ENCODE data around the gene CAMTA1.

Gene CAMTA1

GRCh38 chr1:7541629-7542028, 756.4 kb downstream of the CAMTA1 start:
- H3K4me3 ChIP-seq (ENCODE audit: insufficient read depth, low read length, poor library complexity, severe bottlenecking): no peak overlapping the region
- no peak overlapping the region for H3K27ac ChIP-seq (ENCODE audit: low read depth, low read length)
- no peaks in the 10 kb centered on the region for H4K20me1 ChIP-seq (ENCODE audit: low read depth, low read length)
- no peak overlapping the region for H3K4me2 ChIP-seq (ENCODE audit: low read depth, low read length, poor library complexity, severe bottlenecking)
- no peak overlapping the region for H2AFZ ChIP-seq (ENCODE audit: low read depth, low read length, severe bottlenecking)
- no peaks in the 10 kb centered on the region for H3F3A ChIP-seq (ENCODE audit: insufficient read depth)
- H3K79me2 ChIP-seq (ENCODE audit: insufficient read depth, low read length): no peaks in the 10 kb centered on the region
- no peaks in the 10 kb centered on the region for H3K9me3 ChIP-seq (ENCODE audit: insufficient read depth, low read length)
- H3K27me3 ChIP-seq (ENCODE audit: low read length): no peaks in the 10 kb centered on the region
- TF ChIP-seq, protein P1, sequence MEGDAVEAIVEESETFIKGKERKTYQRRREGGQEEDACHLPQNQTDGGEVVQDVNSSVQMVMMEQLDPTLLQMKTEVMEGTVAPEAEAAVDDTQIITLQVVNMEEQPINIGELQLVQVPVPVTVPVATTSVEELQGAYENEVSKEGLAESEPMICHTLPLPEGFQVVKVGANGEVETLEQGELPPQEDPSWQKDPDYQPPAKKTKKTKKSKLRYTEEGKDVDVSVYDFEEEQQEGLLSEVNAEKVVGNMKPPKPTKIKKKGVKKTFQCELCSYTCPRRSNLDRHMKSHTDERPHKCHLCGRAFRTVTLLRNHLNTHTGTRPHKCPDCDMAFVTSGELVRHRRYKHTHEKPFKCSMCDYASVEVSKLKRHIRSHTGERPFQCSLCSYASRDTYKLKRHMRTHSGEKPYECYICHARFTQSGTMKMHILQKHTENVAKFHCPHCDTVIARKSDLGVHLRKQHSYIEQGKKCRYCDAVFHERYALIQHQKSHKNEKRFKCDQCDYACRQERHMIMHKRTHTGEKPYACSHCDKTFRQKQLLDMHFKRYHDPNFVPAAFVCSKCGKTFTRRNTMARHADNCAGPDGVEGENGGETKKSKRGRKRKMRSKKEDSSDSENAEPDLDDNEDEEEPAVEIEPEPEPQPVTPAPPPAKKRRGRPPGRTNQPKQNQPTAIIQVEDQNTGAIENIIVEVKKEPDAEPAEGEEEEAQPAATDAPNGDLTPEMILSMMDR (IDR thresholded peaks at IDR 0.05; ENCODE audit: insufficient read depth, low read length, poor library complexity, severe bottlenecking): no peak
- TF ChIP-seq EZH2phosphoT487 (conservative IDR thresholded peaks at IDR 0.05; ENCODE audit: low read length): no peak
- no peaks in the 10 kb centered on the region for H3K36me3 ChIP-seq (ENCODE audit: low read length)
- no peak overlapping the region for H3K9ac ChIP-seq (ENCODE audit: low read length)
- H3K9me2 ChIP-seq (replicated peaks; ENCODE audit: insufficient read depth, low read length): no peaks in the 10 kb centered on the region

- no peaks in the 10 kb centered on the region for H3K36me3 ChIP-seq (ENCODE audit: low read length)
- no peak overlapping the region for H3K4me2 ChIP-seq (ENCODE audit: low read depth, low read length, poor library complexity, severe bottlenecking)
- TF ChIP-seq, protein P1 (IDR thresholded peaks at IDR 0.05; ENCODE audit: insufficient read depth, low read length, poor library complexity, severe bottlenecking): no peak
- no peak for TF ChIP-seq EZH2phosphoT487 (conservative IDR thresholded peaks at IDR 0.05; ENCODE audit: low read length)
- no peaks in the 10 kb centered on the region for H4K20me1 ChIP-seq (ENCODE audit: low read depth, low read length)
- no peak overlapping the region for H3K4me3 ChIP-seq (ENCODE audit: insufficient read depth, low read length, poor library complexity, severe bottlenecking)
- H2AFZ ChIP-seq (ENCODE audit: low read depth, low read length, severe bottlenecking): no peak overlapping the region
- no peaks in the 10 kb centered on the region for H3K27me3 ChIP-seq (ENCODE audit: low read length)
- H3F3A ChIP-seq (ENCODE audit: insufficient read depth): no peaks in the 10 kb centered on the region
- no peak overlapping the region for H3K9ac ChIP-seq (ENCODE audit: low read length)
- no peaks in the 10 kb centered on the region for H3K9me3 ChIP-seq (ENCODE audit: insufficient read depth, low read length)
- no peak overlapping the region for H3K27ac ChIP-seq (ENCODE audit: low read depth, low read length)
- no peaks in the 10 kb centered on the region for H3K79me2 ChIP-seq (ENCODE audit: insufficient read depth, low read length)
- no peaks in the 10 kb centered on the region for H3K9me2 ChIP-seq (replicated peaks; ENCODE audit: insufficient read depth, low read length)
Measured at GRCh38 chr1:7543718-7544090, 758.5 kb downstream of the CAMTA1 start.

- Histone ChIP-seq H3K9me2 (replicated peaks; ENCODE audit: insufficient read depth, low read length) (no peaks in the 10 kb centered on the region), H3K4me2 (ENCODE audit: low read depth, low read length, poor library complexity, severe bottlenecking) (no peak overlapping the region), H3F3A (ENCODE audit: insufficient read depth) (no peaks in the 10 kb centered on the region), H3K9ac (ENCODE audit: low read length) (no peak overlapping the region), H3K27ac (ENCODE audit: low read depth, low read length) (no peak overlapping the region), H3K27me3 (ENCODE audit: low read length) (no peaks in the 10 kb centered on the region), H2AFZ (ENCODE audit: low read depth, low read length, severe bottlenecking) (no peak overlapping the region), H3K4me3 (ENCODE audit: insufficient read depth, low read length, poor library complexity, severe bottlenecking) (no peak overlapping the region), H3K9me3 (ENCODE audit: insufficient read depth, low read length) (no peaks in the 10 kb centered on the region), H3K79me2 (ENCODE audit: insufficient read depth, low read length) (no peaks in the 10 kb centered on the region), H4K20me1 (ENCODE audit: low read depth, low read length) (no peaks in the 10 kb centered on the region), H3K36me3 (ENCODE audit: low read length) (no peaks in the 10 kb centered on the region)
- no peak for TF ChIP-seq EZH2phosphoT487 (conservative IDR thresholded peaks at IDR 0.05; ENCODE audit: low read length)
- TF ChIP-seq, protein P1 (IDR thresholded peaks at IDR 0.05; ENCODE audit: insufficient read depth, low read length, poor library complexity, severe bottlenecking): no peak
Measured at GRCh38 chr1:7549277-7550161, 764.3 kb downstream of the CAMTA1 start.

All from SU-DHL-6 (cell line).